ENCODE results near the gene CACNA1H. TPM values are rescaled to one million over a fixed set of nuclear protein-coding genes. Genes with fewer than 3 reads are reported as not detected.

Gene CACNA1H
- total RNA-seq, 1 experiment from 2014 or later, result not detected

- DNase-seq (ENCODE audit: low read depth), result no peak
These were observed 12.2 kb upstream of the CACNA1H start for GRCh38 chr16:1140582-1141162.

- no peak for DNase-seq (ENCODE audit: low read depth)
These were observed 11.7 kb upstream of the CACNA1H start for GRCh38 chr16:1141191-1141590.

GRCh38 chr16:1141716-1142115 is 11.2 kb upstream of the CACNA1H start:
- no peak for DNase-seq (ENCODE audit: low read depth)

GRCh38 chr16:1142911-1143310 is 10.0 kb upstream of the CACNA1H start:
- no peak for DNase-seq (ENCODE audit: low read depth)

GRCh38 chr16:1143761-1144450 is 9.0 kb upstream of the CACNA1H start:
- no peak for DNase-seq (ENCODE audit: low read depth)

- no peak for DNase-seq (ENCODE audit: low read depth)
These were observed 8.2 kb upstream of the CACNA1H start for GRCh38 chr16:1144476-1145382.

GRCh38 chr16:1145383-1146100 is 7.4 kb upstream of the CACNA1H start:
- no peak for DNase-seq (ENCODE audit: low read depth)

GRCh38 chr16:1146409-1146808 is 6.5 kb upstream of the CACNA1H start:
- DNase-seq (ENCODE audit: low read depth), result no peak

- DNase-seq (ENCODE audit: low read depth), result no peak
These were observed 5.9 kb upstream of the CACNA1H start for GRCh38 chr16:1147027-1147426.

- no peak for DNase-seq (ENCODE audit: low read depth)
These were observed 3.7 kb upstream of the CACNA1H start for GRCh38 chr16:1149101-1149636.

GRCh38 chr16:1150511-1150982 is 2.4 kb upstream of the CACNA1H start:
- DNase-seq (ENCODE audit: low read depth), result no peak

- DNase-seq (ENCODE audit: low read depth), result no peak
These were observed 1.3 kb upstream of the CACNA1H start for GRCh38 chr16:1151424-1152122.

- DNase-seq (ENCODE audit: low read depth), result no peak
These were observed 725 bp upstream of the CACNA1H start for GRCh38 chr16:1152123-1152638.

- DNase-seq (ENCODE audit: low read depth), result no peak
These were observed 714 bp downstream of the CACNA1H start for GRCh38 chr16:1153480-1154160.

- DNase-seq (ENCODE audit: low read depth), result no peak
These were observed 1.5 kb downstream of the CACNA1H start for GRCh38 chr16:1154291-1154886.

GRCh38 chr16:1154887-1155331 is 2.0 kb downstream of the CACNA1H start:
- DNase-seq (ENCODE audit: low read depth), result no peak

- no peak for DNase-seq (ENCODE audit: low read depth)
These were observed 2.6 kb downstream of the CACNA1H start for GRCh38 chr16:1155353-1156054.

All from HT1080 (cell line).